Calu3 (cell line): Measurements from ENCODE around the gene OTOP3. TPM values are rescaled to one million over a fixed set of nuclear protein-coding genes. Genes with fewer than 3 reads are reported as not detected.
"Not testable (repeated sequence)": the region's sequence is repeated elsewhere in the genome, so short reads cannot be mapped to it uniquely, and the experiment has no call there.

Source experiments
- BruUV-seq: library from RNA; stranded (reverse); fragments of 400-500 nt; replicated peaks from 2 replicates; lab custom pipeline; 2021; lab: Mats Ljungman, UMichigan
- CTCF ChIA-PET: fragments of 300-600 bp; sonication (Branson Sonifier 250); formaldehyde crosslinking; loops from one replicate; lab custom pipeline; 2022; ENCODE audit warnings: antibody characterized with exemption; lab: Charles Lee
- DNase-seq: peaks from one replicate; pipeline ENCODE4 v3.0.0; 2022
- H3K27ac Mint-ChIP-seq: one replicate; pipeline ENCODE4 v1.8.0; 2022; ENCODE audit warnings: mixed read lengths; ENCODE audit not compliant: unreplicated experiment
- H3K27me3 Mint-ChIP-seq: one replicate; pipeline ENCODE4 v1.8.0; 2022; ENCODE audit warnings: mixed read lengths; ENCODE audit not compliant: unreplicated experiment
- H3K36me3 Mint-ChIP-seq: one replicate; pipeline ENCODE4 v1.8.0; 2022; ENCODE audit warnings: mild to moderate bottlenecking, moderate library complexity, mixed read lengths; ENCODE audit not compliant: insufficient read depth, unreplicated experiment
- H3K4me1 Mint-ChIP-seq: one replicate; pipeline ENCODE4 v1.8.0; 2022; ENCODE audit warnings: mild to moderate bottlenecking, low read depth, mixed read lengths; ENCODE audit not compliant: unreplicated experiment
- H3K4me3 Mint-ChIP-seq: one replicate; pipeline ENCODE4 v1.8.0; 2022; ENCODE audit warnings: mild to moderate bottlenecking, low read depth, moderate library complexity, mixed read lengths; ENCODE audit not compliant: unreplicated experiment
- H3K9me3 Mint-ChIP-seq: one replicate; pipeline ENCODE4 v1.8.0; 2022; ENCODE audit warnings: low read depth, mixed read lengths; ENCODE audit not compliant: unreplicated experiment
- CTCF ChIP-seq: fragments of 200-600 bp; IDR thresholded peaks from one replicate; pipeline ENCODE4 v1.8.0; 2022; ENCODE audit warnings: antibody characterized with exemption; ENCODE audit not compliant: unreplicated experiment
- intact Hi-C: fragments of 100-400 bp; cut with micrococcal nuclease; formaldehyde crosslinking; loops from one replicate; pipeline ENCODE4 v1.10.0; 2022; ENCODE audit not compliant: unreplicated experiment
- total RNA-seq: library from RNA; stranded (reverse); gene quantifications from 2 replicates; pipeline ENCODE4 v1.2.3, GENCODE V29; 2022

The OTOP3 gene
- total RNA-seq, 1 experiment from 2014 or later: not detected

GRCh38 chr17:74964988-74965622 is 29.4 kb downstream of the OTOP3 start:
- H3K4me3 Mint-ChIP-seq: no peak overlapping the region
- CTCF ChIA-PET: no interaction called here
- H3K4me1 Mint-ChIP-seq: peaks cover 36% of the 10 kb centered on the region
- intact Hi-C loops: loop anchor here (5.0 kb wide), 2 partner anchors 47 to 67 kb away; partner anchors contain the start of gene MRPL58
- peaks cover 47% of the 10 kb centered on the region for H3K36me3 Mint-ChIP-seq
- H3K27me3 Mint-ChIP-seq: no peaks in the 10 kb centered on the region
- no peak for TF ChIP-seq CTCF
- BruUV-seq: no TSS peak
- H3K27ac Mint-ChIP-seq: no peak overlapping the region
- DNase-seq: no peak
- H3K9me3 Mint-ChIP-seq: no peaks in the 10 kb centered on the region

GRCh38 chr17:74968361-74968780 is 32.7 kb downstream of the OTOP3 start:
- CTCF ChIA-PET: interaction anchor here (0.6 to 1.3 kb wide), 5 partner anchors 10 to 569 kb away, joined by 3 to 5 read pairs (median 4); partner anchors contain the start of gene FDXR
- H3K27me3 Mint-ChIP-seq: no peaks in the 10 kb centered on the region
- no TSS peak for BruUV-seq
- H3K4me3 Mint-ChIP-seq: peak overlapping the region; percentile 39
- peaks cover 60% of the 10 kb centered on the region for H3K36me3 Mint-ChIP-seq
- intact Hi-C loops: no loop called here
- H3K27ac Mint-ChIP-seq: peak overlapping the region; percentile 54
- TF ChIP-seq CTCF: no peak
- no peaks in the 10 kb centered on the region for H3K9me3 Mint-ChIP-seq
- peaks cover 46% of the 10 kb centered on the region for H3K4me1 Mint-ChIP-seq
- DNase-seq: peak; percentile 78

- H3K4me1 Mint-ChIP-seq: peaks cover 46% of the 10 kb centered on the region
- H3K27me3 Mint-ChIP-seq, H3K27ac Mint-ChIP-seq, H3K9me3 Mint-ChIP-seq, H3K4me3 Mint-ChIP-seq, BruUV-seq, intact Hi-C loops, DNase-seq: not testable (repeated sequence)
- CTCF ChIA-PET: interaction anchor here (0.7 to 1.4 kb wide), 2 partner anchors 9 to 26 kb away, joined by 3 to 8 read pairs; no protein-coding TSS in a partner anchor
- peaks cover 50% of the 10 kb centered on the region for H3K36me3 Mint-ChIP-seq
Observed at GRCh38 chr17:74969501-74969900, 33.8 kb downstream of the OTOP3 start.

- H3K27ac Mint-ChIP-seq: no peak overlapping the region
- no TSS peak for BruUV-seq
- intact Hi-C loops: no loop called here
- H3K9me3 Mint-ChIP-seq: no peaks in the 10 kb centered on the region
- H3K4me1 Mint-ChIP-seq: peaks cover 40% of the 10 kb centered on the region
- peak overlapping the region; percentile 72 for H3K4me3 Mint-ChIP-seq
- CTCF ChIA-PET: interaction anchor here (0.7 to 1.4 kb wide), 2 partner anchors 10 to 25 kb away, joined by 3 to 8 read pairs; no protein-coding TSS in a partner anchor
- peaks cover 49% of the 10 kb centered on the region for H3K36me3 Mint-ChIP-seq
- no peak for TF ChIP-seq CTCF
- no peaks in the 10 kb centered on the region for H3K27me3 Mint-ChIP-seq
- no peak for DNase-seq
Observed at GRCh38 chr17:74970395-74970794, 34.7 kb downstream of the OTOP3 start.
